Femur (tissue), 1 donor: ENCODE measurements around the gene GRIK3.

Experiments
- DNase-seq: peaks from one replicate; pipeline ENCODE4 v3.0.0-alpha.2; 2017

GRIK3 gene

DNA sequence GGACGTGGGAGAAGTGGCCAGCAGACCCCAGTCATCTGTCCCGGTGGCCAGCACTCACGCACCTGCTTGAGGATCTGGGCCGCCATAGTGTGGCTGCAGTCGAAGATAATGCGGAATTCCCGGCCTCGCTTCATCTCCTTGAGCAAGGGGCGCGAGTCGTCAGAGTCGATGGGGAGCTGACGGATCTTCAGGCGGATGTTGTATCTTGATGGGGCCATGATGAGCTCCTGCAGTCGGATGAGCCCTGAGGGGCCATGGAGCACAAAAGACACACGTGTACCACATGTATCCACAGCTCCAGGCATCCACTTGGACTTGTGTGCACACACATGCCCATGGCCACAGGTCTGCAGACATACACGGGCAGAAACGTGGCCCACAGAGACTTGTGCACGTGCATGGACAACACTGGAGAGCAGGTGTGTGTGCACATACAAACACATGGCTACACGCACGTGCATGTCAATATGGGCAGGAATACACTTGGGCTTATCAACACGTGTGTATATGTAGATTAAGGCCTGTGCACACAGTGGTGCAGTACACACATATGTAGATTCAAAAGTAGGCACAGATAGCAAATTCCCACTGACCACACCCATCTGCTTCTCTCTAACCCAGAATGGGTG, 162.1 kb downstream of the GRIK3 start:
- no peak for DNase-seq

DNA sequence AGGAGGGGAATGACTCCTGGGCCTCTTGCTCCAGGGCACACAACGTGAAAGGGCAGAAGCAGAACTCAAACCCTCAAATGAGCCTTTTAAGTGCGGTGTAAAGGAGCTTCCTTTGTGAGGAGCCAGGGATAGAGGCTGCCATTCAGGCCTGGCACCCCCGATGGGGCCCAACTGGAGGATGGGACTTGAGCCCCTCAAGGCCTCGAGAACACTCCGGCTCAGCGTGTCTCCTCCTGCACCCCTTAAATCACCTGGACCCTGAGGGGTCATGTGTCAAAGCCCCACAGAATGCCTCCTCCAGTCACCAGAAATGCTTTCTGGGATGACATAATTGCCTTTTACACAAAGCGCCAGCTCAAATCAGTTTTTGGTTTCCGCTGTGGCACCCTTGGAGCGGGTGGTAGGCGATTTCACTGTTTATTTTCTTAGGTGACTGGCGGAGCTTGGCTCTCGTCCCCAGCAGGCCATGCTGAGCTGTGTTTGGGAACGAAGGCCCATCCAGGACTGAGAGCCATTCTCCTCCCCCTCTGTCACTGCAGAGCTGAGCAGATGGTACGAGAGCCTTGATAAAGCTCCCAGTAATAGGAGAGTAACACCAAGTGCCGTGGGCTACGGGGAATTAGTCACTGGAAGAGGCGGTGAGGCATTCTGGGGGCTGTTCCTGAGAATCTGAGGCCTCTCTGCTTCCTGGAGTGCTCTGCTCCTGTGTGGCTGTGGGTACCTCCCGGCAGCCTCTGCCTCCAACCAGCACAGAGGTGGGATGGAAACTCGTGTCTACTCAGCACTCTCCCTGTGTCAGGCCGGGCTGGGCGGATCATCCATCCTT, 163.0 kb downstream of the GRIK3 start:
- DNase-seq: no peak

GRCh38 chr1:36869826-36870225, 164.5 kb downstream of the GRIK3 start:
- DNase-seq: no peak

- DNase-seq: no peak
These were observed 165.3 kb downstream of the GRIK3 start for GRCh38 chr1:36869054-36869453.

- DNase-seq: no peak
These were observed 166.7 kb downstream of the GRIK3 start for GRCh38 chr1:36867575-36867974.

DNA sequence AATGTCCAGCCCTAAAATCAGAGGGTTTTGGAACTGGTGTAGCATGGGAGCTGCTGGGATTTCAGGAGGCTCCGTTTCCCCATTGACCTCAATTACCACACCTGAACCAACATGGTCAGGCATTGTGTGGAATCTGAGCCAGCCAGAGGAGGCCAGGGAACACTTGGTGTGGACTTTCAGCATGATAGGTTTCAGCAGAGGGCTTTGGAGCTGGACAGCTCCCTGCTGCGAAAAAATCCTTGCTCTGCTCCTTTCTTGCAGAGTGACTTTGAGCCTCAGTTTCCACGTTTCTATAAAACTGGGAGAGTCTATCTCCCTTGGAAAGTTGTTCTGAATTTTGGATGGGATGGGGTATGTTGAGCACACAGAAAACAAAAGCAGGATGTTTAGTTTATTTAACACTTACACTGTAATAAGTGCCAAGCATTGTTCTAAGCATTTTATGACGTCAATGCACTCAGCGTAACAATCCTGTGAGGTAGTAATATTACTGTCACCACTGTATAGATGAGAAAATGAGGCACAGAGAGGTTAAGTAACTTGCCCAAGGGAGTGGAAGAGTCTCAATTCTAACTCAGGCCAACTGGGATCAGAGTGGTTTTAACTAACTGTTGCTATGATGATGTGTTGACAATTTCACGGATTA, 168.0 kb downstream of the GRIK3 start:
- no peak for DNase-seq

DNA sequence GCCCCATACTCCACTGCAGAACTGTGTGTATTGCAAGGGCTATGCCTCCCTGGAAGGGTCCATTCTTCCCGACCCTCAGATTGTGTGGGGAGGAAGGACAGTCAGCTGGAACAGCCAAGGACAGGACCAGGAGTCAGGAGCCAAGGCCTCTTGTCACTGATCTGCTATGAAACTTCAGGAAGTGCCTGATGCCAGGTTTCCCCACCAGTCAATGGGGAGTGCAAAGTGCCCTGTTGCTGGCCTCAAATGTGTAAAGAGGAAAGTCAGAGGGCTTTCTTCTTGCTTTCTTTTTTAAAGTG, 168.8 kb downstream of the GRIK3 start:
- no peak for DNase-seq

- DNase-seq: no peak
These were observed 169.3 kb downstream of the GRIK3 start for GRCh38 chr1:36864823-36865601.

DNA sequence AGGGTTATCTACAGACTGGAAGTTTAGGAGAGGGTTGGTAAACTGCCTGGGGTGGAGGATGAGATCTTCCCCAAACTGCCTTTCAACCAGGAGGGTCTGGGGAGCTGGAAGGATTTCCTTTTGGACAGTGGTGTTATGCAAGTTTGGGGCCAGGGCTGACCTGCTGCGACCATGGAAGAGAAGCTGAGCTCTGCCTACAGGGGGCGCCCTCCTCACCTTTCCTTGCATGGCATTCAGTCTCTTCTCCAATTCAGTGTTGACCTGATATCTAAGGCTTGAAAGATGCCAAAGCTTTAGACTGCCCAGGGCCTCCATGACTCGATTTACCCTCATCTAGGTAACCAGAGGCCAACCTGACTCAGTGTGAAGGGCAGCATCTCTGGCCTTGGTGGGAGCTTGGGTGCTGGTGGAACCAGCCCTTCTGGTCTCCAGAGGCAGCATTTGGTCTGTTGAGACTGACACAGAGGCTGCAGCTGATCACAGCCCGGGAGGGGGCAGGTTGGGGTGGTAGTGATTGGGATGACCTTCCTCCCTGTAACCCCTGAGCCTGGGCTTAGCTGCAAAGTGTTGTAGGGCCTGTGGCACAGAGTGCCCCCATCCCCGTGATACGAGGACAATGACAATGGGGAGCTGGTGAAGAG, 170.0 kb downstream of the GRIK3 start:
- DNase-seq: no peak

DNA sequence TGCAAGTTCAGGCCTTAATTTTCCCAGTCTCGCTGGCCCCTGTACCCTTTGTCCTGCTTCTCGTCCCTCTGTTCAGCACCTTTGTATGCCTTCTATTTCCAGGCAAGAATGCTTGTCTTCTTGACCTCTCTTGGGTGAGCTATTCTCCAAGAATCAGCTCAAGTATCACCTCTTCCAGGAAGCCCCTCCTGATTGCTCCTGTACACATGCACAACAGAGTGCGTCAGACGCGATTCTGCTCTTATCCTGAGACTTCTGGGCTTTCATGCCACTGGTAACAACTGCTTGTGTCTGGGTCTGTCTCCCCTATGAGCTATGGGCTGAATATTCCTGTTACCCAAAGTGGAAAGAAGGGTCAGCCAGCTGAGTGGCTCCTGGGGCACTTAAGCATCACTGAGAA, 170.8 kb downstream of the GRIK3 start:
- DNase-seq: no peak

DNA sequence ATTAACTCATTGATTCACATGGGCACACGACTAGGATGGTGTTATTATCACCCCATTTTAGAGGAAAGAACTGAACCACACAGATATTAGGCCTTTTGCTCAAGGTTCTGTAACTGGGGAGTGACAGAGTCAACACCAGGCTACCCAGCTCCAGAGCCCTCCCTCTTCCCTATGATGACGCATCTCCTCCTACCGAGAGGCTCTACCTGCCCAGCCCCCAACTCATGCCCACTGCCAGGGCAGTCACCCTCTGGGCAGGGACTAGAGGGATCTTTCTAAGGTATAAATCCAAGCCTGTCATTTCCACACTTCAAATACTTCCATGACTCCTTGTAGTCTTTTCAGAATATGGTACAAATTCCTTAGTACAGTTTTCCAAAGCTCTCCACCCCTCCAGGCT, 171.3 kb downstream of the GRIK3 start:
- DNase-seq: no peak

DNA sequence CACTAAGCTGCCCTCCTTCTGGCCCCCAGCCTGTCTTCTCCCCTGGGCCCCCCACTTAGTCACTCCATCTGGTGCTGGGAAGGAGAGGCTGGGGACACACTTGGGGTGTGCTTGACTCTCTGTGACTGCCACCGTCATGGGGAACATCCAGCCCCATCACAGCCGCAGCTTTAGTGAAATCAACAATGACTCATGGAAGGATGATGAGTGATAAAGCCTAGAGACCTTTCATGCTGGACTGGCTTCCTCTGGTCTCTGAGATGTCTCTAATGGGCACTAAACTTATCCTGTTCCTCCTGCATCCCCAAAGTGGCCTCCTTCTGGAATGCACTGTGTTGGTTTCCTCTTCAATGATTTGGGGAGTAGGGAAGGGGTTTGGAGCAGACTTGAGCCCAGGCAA, 172.9 kb downstream of the GRIK3 start:
- DNase-seq: no peak

DNA sequence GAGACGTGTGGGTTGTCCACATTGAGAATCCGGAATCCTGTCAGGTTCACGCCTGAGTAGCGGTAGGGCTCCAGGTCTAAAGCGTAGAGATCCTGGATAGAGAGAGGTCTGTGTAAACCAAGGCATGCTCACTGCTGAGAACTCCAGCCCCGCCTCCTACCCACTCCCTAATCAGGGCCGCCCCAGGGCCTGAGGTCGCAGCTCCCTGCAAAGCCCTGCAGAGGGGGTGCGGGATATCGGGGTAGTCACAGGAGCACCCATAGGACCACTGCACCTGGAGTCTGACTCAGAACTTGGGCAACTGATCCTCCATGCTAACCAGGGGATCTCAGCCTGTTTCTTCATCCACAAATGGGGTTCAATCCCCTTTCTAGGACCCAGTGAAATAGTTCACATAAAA, 174.4 kb downstream of the GRIK3 start:
- DNase-seq: no peak

GRCh38 chr1:36858981-36859380, 175.3 kb downstream of the GRIK3 start:
- DNase-seq: no peak

- DNase-seq: no peak
These were observed 175.8 kb downstream of the GRIK3 start for GRCh38 chr1:36858553-36858952.

DNA sequence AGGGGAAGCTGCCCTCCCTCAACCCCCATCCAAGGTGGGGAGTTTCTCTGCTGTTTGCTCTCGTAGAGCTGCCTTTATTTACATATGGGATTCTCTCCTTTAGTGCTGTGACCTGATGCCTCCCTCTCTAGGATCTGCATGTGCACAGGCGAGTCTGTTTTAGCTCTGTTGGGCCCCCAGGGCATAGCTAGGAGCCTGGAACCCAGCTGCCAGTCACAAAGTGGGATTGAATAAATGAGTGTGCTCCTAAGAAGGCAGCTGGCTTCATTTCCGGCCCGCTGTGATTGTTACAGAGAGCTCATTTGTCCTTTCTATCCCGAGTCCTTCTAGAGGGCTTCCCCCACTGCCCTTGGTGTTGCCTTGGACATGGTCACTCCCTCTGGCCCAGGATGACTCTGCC, 176.6 kb downstream of the GRIK3 start:
- DNase-seq: no peak

DNA sequence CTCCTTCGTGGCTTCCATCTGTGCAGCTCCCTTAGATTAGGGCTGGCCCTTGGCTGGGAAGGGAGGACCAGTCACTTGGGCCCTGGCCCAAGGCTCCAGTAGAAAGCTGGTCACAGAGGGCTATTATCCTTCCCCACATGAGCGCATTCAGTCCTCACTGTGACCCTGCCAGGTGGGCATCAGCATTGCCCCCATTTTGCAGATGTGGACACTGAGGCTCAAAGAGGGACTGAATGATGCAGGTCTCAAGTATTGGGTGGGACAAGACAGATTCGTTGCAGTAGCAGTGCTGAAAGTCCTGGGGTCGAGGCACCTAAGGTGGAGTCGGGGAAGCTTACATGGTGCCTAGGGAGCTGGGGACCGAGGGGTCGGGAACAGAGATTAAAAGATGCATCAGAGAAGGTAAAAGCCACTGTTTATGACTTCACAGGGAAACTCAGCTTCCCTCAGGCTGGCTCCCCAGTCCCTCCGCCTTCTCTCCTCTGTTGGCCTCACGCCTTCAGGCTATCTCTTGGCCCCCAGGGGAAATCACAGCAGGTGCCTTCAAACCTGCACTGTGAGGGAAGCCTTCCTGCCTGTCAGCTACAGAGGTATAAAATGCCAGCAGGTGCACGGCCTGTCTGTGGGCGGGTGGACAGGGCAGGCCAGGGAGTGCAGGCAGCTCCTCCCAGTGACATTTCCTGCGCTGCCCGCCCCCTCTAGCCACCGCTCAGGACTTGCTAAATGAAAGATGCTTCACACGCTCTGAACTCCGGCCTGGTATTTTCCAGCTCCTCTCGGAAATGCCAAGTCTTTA, 178.4 kb downstream of the GRIK3 start:
- DNase-seq: no peak

- DNase-seq: no peak
These were observed 180.7 kb downstream of the GRIK3 start for GRCh38 chr1:36853638-36854037.

DNA sequence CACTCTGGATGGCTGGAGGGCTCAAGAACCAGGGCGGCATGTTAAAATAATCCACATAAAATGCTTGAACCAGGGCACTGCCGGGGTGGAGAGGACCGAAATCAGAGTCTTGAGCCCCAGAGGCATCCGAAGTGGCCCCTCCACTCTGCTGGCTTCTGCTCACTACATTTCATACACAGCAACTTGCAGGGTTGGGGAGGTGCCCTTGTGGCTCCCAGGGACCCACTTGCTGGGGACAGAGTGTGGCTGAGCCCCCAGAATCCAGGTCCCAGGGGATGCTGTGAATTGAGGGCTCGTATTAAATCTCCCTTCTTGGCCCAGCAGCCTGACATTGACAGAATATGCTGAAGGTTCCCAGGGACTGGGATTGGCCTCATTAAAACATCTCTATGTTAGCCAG, 181.7 kb downstream of the GRIK3 start:
- no peak for DNase-seq

DNA sequence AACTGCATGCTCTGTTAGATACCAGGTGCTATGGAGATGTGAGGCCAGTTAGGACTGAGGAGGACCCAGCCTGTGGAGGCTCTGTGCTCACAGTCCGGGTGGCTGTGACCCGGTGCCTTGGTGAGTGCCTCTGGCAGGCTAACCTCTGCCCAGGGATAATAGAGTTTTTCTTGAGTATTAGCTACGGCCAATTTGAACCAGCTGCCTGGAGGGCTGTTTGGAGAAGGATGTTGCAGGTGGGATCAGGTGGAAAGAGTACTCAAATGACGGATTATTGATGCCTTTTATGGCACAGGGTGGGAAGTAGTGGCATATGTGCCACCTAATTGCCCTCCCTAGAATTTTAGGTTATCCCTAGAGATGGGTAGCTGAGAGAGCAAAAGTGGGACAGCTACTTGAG, 182.7 kb downstream of the GRIK3 start:
- DNase-seq: no peak

DNA sequence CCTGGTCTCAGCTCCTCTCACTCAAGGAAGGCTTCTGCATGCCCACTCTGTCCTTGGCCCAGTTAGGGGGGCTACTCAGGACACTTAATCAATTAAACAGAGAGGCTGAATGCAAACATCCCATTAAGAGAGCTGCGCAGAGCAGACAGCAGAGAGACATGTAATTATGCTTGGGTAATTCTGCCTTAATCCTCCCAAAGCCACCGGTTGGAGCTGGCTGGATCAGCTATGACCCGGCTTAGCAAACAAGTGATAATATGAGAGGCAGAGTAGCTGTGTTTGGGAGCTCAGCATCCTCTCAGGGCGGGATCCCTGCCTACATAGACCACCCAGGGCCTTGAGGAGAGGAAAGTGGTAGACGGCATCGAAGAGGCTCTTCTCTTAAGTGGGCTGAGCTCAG, 183.2 kb downstream of the GRIK3 start:
- no peak for DNase-seq

DNA sequence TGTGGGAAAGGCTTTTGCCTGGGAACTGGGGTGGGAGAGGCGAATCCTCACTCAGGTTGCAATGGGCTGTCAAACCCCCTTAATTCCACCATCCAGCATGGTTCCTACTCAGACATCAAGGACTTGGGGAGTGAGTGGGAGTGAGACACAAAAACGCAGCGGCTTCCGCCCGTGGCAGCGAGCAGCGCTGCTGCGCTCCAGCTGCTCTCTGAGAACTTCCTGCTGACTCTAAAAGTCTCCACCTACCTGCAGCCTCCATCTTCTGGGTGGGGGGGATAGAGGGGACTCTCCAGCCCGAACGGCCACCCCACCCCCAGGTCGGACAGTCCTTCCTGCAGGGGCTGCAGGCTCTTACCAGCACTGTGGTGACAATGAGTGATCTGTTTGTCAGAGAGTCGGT, 184.4 kb downstream of the GRIK3 start:
- DNase-seq: no peak
